K562 (cell line): ENCODE data around the gene CPE. TPM values are rescaled to one million over a fixed set of nuclear protein-coding genes. Genes with fewer than 3 reads are reported as not detected.

ENCODE experiments used
- CEBPB ChIP-seq: fragments of 450-650 bp; IDR thresholded peaks from 2 replicates; pipeline ENCODE4 v1.6.1; 2016; ENCODE audit warnings: missing genetic modification characterization, missing compliant biosample characterization
- HDGF ChIP-seq: fragments of 450-650 bp; IDR thresholded peaks from 2 replicates; pipeline ENCODE4 v1.6.1; 2016
- MTA1 ChIP-seq: fragments of 450-650 bp; IDR thresholded peaks from 2 replicates; pipeline ENCODE4 v1.6.1; 2017; ENCODE audit warnings: borderline replicate concordance
- RBM34 ChIP-seq: fragments of 200-400 bp; formaldehyde crosslinking; IDR thresholded peaks from 2 replicates; pipeline ENCODE4 v1.6.1; 2018; ENCODE audit warnings: low read length, borderline replicate concordance; ENCODE audit not compliant: insufficient read depth
- SMAD2 ChIP-seq: fragments of 150-350 bp; IDR thresholded peaks from 2 replicates; pipeline ENCODE4 v1.6.1; 2014; ENCODE audit warnings: low read depth, mild to moderate bottlenecking, low read length
- ZNF274 ChIP-seq: IDR thresholded peaks from 2 replicates; pipeline ENCODE4 v1.6.1; 2011; ENCODE audit warnings: low read depth, mild to moderate bottlenecking, low read length, moderate library complexity, borderline replicate concordance
- ZNF316 ChIP-seq: fragments of 450-650 bp; IDR thresholded peaks from 2 replicates; pipeline ENCODE4 v1.6.1; 2016
- polyA plus RNA-seq, 8 experiments: library from polyadenylated mRNA; depleted of rRNA in 4 of 8; stranded (reverse) in 5 of 8; unstranded in 3 of 8; fragments of >200 nt; fragmentation: Nextera tagmentation in 2 of 8; fragmentation: Illumina TruSeq in 1 of 8; extraction: Ambion mirVana in 2 of 8; extraction: Trizol in 1 of 8; gene quantifications; 2 replicates each; pipeline versions ENCODE4 v1.2.1 to v1.2.3, GENCODE V29; 2011 to 2014; ENCODE audit warnings: inconsistent platforms in 1 of 8, missing spikeins in 1 of 8
- total RNA-seq, 7 experiments: library from RNA; depleted of rRNA in 6 of 7; stranded (reverse); fragments of >200 nt in 6 of 7; fragmentation: Illumina TruSeq in 2 of 7; extraction: Trizol in 2 of 7; gene quantifications; 2 replicates each; pipeline versions ENCODE4 v1.2.1 to v1.2.3, GENCODE V29; 2011 to 2021; ENCODE audit warnings: low replicate concordance in 1 of 7
- TF ChIP-seq, protein P1 (sequence below): fragments of 450-650 bp; IDR thresholded peaks from 2 replicates; pipeline ENCODE4 v1.6.1; 2018; ENCODE audit not compliant: partially characterized antibody

The CPE gene
- total and polyA plus RNA-seq, 9 of the 15 experiments (the other 6 are each of a cell fraction or from before 2014, with no cell fraction given) = 0.04 to 0.16 (median 0.06) TPM; not detected in 4

DNA sequence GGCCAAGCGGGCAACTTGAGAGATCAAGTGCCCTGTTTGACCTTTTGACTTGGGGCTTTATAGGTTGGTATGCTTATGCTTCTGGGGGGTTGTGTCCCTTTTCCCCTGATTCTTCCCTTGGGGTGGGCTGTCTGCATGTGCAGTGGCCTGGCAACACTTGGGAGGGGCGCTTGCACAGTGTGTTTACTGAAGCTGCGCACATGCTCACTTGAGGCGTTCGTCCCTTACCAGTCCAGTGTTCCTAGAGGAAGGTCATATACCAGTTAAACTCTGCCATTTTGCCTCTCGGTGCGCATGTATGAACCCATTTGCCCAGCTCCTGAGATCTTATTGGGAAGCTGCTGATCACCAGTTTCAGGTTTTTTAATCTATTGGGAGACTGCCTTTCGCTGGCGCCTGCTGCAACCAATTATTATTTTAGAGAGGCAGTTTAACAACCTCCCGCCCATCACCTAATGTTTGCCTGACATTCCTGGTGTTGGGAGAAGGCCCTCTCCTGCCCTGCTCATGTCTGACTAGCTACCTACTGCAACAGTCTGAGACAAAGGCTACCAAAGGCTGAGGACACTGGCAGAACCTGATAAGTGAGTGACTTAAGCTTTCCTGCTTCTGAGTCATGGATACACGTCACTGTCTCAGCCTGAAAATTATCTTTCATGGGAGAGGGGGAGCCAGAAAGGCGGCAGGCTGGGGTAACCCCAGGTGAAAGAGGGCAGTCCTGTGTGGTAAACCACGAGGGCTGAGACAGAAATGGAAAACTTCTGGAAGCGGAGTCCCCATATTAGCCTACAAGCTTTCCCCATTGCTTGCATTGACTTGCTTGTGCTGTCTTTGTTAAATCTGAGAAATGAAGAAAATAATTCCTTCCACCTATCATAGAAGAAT lies 97.6 kb downstream of the CPE start (continued):
- TF ChIP-seq, protein P1, sequence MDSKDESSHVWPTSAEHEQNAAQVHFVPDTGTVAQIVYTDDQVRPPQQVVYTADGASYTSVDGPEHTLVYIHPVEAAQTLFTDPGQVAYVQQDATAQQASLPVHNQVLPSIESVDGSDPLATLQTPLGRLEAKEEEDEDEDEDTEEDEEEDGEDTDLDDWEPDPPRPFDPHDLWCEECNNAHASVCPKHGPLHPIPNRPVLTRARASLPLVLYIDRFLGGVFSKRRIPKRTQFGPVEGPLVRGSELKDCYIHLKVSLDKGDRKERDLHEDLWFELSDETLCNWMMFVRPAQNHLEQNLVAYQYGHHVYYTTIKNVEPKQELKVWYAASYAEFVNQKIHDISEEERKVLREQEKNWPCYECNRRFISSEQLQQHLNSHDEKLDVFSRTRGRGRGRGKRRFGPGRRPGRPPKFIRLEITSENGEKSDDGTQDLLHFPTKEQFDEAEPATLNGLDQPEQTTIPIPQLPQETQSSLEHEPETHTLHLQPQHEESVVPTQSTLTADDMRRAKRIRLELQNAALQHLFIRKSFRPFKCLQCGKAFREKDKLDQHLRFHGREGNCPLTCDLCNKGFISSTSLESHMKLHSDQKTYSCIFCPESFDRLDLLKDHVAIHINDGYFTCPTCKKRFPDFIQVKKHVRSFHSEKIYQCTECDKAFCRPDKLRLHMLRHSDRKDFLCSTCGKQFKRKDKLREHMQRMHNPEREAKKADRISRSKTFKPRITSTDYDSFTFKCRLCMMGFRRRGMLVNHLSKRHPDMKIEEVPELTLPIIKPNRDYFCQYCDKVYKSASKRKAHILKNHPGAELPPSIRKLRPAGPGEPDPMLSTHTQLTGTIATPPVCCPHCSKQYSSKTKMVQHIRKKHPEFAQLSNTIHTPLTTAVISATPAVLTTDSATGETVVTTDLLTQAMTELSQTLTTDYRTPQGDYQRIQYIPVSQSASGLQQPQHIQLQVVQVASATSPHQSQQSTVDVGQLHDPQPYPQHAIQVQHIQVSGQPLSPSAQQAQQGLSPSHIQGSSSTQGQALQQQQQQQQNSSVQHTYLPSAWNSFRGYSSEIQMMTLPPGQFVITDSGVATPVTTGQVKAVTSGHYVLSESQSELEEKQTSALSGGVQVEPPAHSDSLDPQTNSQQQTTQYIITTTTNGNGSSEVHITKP = peak; percentile 86
- TF ChIP-seq ZNF316 = peak; percentile 10; the same call in 1 of the 2 replicates
- TF ChIP-seq SMAD2 = no peak
- peak; percentile 51; the same call in 1 of the 2 replicates for TF ChIP-seq CEBPB (tag)
- peak; percentile 17; the same call in 1 of the 2 replicates for TF ChIP-seq MTA1
- TF ChIP-seq RBM34 = no peak
- TF ChIP-seq ZNF274 = no peak
- no peak for TF ChIP-seq HDGF
